ENCODE measurements around the gene DIPK1C.

DIPK1C gene

DNA sequence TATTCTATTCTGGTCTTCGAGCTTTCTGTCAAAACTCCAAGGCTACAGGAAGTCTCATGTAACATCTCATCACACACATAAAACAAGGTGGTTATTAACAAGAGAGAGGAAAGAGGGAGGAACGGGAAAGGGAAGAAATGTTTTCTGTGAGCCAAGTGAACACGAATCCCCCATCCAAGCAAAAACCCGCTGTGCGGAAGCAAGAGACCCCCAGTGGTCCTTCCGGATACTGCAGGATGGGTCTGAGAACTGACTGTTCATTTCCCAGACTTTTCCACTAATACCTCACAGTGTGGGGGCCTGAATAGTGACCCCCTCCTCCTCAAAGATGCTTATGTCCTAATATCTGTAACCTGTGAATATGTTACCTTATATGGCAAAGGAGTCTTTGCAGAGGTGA is 19.0 kb upstream of the DIPK1C start:
- no peaks in the 10 kb centered on the region for H3K9me3 ChIP-seq
- TF ChIP-seq, protein P1, sequence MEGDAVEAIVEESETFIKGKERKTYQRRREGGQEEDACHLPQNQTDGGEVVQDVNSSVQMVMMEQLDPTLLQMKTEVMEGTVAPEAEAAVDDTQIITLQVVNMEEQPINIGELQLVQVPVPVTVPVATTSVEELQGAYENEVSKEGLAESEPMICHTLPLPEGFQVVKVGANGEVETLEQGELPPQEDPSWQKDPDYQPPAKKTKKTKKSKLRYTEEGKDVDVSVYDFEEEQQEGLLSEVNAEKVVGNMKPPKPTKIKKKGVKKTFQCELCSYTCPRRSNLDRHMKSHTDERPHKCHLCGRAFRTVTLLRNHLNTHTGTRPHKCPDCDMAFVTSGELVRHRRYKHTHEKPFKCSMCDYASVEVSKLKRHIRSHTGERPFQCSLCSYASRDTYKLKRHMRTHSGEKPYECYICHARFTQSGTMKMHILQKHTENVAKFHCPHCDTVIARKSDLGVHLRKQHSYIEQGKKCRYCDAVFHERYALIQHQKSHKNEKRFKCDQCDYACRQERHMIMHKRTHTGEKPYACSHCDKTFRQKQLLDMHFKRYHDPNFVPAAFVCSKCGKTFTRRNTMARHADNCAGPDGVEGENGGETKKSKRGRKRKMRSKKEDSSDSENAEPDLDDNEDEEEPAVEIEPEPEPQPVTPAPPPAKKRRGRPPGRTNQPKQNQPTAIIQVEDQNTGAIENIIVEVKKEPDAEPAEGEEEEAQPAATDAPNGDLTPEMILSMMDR (IDR thresholded peaks at IDR 0.05) = no peak
- peaks cover 15% of the 10 kb centered on the region for H3K27me3 ChIP-seq
- no peak overlapping the region for H3K27ac ChIP-seq
- H3K4me1 ChIP-seq (ENCODE audit: control insufficient read depth in 1 of 2, insufficient read depth in 1 of 2, low read depth in 1 of 2, low read length in 1 of 2) = no peaks in the 10 kb centered on the region
- no peaks in the 10 kb centered on the region for H3K36me3 ChIP-seq
- no peak overlapping the region for H3K4me3 ChIP-seq (ENCODE audit: low read depth in 1 of 2, low read length in 1 of 2)

DNA sequence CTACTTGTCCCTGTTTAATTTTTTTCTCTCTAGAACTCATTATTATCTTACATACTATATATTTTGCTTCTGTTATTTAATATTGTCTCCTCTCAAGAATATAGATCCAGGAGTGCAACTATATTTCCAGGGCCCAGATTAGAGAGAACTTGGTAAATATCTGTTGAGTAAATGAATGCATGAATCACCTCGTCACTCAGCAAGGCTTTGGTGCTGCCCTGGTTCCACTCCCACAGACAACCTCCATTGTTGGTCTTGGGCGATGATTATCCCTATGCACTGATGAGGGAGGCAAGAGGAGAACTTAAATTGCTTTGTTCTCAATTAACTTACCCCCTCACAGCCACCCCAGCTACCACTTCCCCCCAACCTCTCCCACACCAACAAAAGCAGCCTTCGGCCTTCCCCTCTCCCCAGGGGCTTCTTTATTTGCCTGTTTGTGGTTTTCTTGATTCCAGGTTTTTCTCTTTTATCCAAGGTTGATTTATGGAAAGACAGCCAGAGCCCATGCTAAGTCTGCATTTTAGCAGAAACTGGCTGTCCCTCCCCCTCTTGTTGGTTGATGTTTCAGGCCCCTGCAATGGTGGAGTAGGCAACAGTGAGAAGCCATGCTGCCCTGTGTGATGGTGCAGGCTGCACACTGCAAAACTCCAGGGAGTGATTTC is 17.0 kb upstream of the DIPK1C start:
- no peaks in the 10 kb centered on the region for H3K9me3 ChIP-seq
- no peaks in the 10 kb centered on the region for H3K4me1 ChIP-seq (ENCODE audit: control insufficient read depth in 1 of 2, insufficient read depth in 1 of 2, low read depth in 1 of 2, low read length in 1 of 2)
- H3K27me3 ChIP-seq = peaks cover 15% of the 10 kb centered on the region
- H3K4me3 ChIP-seq (ENCODE audit: low read depth in 1 of 2, low read length in 1 of 2) = no peak overlapping the region
- no peak overlapping the region for H3K27ac ChIP-seq
- H3K36me3 ChIP-seq = no peaks in the 10 kb centered on the region
- TF ChIP-seq, protein P1 (IDR thresholded peaks at IDR 0.05) = no peak

DNA sequence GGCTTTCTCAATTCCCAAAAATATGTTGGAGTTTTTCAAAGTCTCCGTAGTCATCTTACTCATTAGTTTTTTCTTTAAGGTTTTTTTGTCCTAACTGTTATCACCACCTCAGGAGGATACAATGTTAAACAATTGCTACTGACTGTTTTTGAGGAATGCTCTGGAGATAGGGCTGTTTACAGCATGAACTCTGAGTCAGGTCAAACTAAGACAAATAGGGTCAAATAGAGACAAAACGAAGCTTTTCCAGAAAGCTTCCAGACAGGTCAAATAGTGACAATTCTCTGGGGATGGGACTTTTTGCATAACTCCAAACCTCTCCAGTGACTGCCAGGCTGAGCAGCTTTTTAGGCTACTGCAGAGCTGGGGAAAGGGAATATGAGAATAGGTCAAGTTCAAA is 15.2 kb upstream of the DIPK1C start:
- H3K27ac ChIP-seq = no peak overlapping the region

DNA sequence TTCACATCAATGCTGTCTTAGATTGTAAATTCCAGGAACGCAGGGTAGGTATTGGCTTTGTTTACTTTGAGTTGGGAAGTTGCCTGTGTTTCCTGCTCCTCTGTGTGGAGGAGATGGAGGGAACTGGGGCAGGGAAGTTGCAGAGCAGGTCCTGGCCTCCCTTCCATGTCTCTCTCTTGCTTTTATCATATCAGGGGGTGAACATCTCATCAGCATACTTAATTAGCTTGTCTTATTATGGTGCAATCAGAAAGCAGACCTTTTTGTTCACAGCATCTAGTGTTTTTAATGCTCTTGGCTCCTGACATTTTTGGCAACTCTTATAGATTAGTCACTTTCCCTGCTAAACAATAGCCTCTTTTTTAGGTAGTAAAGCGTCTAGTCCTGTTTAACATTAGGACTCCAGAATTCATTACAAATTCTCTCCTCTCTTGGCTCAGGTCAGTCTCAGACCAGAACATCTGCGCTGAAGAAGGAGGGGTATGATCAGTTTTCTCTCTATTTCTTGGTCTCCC is 11.5 kb upstream of the DIPK1C start:
- Histone ChIP-seq H3K9me3 (no peaks in the 10 kb centered on the region), H3K27me3 (peaks cover 29% of the 10 kb centered on the region), H3K27ac (no peak overlapping the region), H3K4me1 (ENCODE audit: control insufficient read depth in 1 of 2, insufficient read depth in 1 of 2, low read depth in 1 of 2, low read length in 1 of 2) (no peaks in the 10 kb centered on the region), H3K4me3 (ENCODE audit: low read depth in 1 of 2, low read length in 1 of 2) (no peak overlapping the region), H3K36me3 (no peaks in the 10 kb centered on the region)
- TF ChIP-seq, protein P1 (IDR thresholded peaks at IDR 0.05) = no peak

More for the DNA sequence above, 15.2 kb upstream of the DIPK1C start:
- Histone ChIP-seq H3K27me3 (peaks cover 20% of the 10 kb centered on the region), H3K4me3 (ENCODE audit: low read depth in 1 of 2, low read length in 1 of 2) (no peak overlapping the region), H3K36me3 (no peaks in the 10 kb centered on the region), H3K4me1 (ENCODE audit: control insufficient read depth in 1 of 2, insufficient read depth in 1 of 2, low read depth in 1 of 2, low read length in 1 of 2) (no peaks in the 10 kb centered on the region), H3K9me3 (no peaks in the 10 kb centered on the region)
- TF ChIP-seq, protein P1 (IDR thresholded peaks at IDR 0.05) = no peak

DNA sequence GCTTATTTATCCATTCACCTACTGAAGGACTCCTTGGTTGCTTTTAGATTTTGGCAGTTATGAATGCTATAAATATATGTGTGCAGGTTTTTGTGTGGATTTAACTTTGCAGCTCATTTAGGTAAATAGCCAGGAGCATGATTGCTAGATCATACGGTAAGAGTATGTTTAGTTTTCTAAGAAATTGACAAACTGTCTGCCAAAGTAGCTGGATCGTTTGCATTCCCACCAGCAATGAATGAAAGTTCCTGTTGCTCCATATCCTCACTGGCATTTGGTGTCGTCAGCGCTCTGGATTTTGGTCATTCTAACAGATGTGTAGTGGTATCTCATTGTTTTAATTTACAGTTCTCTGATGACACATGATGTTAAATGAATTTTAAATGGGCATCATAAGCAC is 8.7 kb upstream of the DIPK1C start:
- no peak overlapping the region for H3K27ac ChIP-seq
- no peaks in the 10 kb centered on the region for H3K9me3 ChIP-seq
- no peak overlapping the region for H3K4me3 ChIP-seq (ENCODE audit: low read depth in 1 of 2, low read length in 1 of 2)
- no peaks in the 10 kb centered on the region for H3K36me3 ChIP-seq
- H3K27me3 ChIP-seq = peaks cover 26% of the 10 kb centered on the region
- no peaks in the 10 kb centered on the region for H3K4me1 ChIP-seq (ENCODE audit: control insufficient read depth in 1 of 2, insufficient read depth in 1 of 2, low read depth in 1 of 2, low read length in 1 of 2)
- TF ChIP-seq, protein P1 (IDR thresholded peaks at IDR 0.05) = no peak

Data from neutrophil (primary cell).